GM18909 (cell line): ENCODE measurements around the gene ZBTB17.
"Not testable (repeated sequence)": the region's sequence is repeated elsewhere in the genome, so short reads cannot be mapped to it uniquely, and the experiment has no call there.

Experiments used
- ATAC-seq: cut with Tn5 transposase; IDR thresholded peaks from one replicate; pipeline ENCODE4 v1.9.1; 2021; ENCODE audit warnings: mild to moderate bottlenecking; ENCODE audit not compliant: unreplicated experiment, poor library complexity

ZBTB17 gene

GRCh38 chr1:15991427-15992186, 15.7 kb upstream of the ZBTB17 start:
- ATAC-seq: no peak

GRCh38 chr1:15989776-15990175, 13.9 kb upstream of the ZBTB17 start:
- no peak for ATAC-seq

- ATAC-seq: no peak
Measured at GRCh38 chr1:15988856-15989736, 13.2 kb upstream of the ZBTB17 start.

GRCh38 chr1:15985611-15986297, 9.9 kb upstream of the ZBTB17 start:
- no peak for ATAC-seq

- no peak for ATAC-seq
Measured at GRCh38 chr1:15983275-15983674, 7.4 kb upstream of the ZBTB17 start.

GRCh38 chr1:15981679-15982078, 5.8 kb upstream of the ZBTB17 start:
- no peak for ATAC-seq

GRCh38 chr1:15977947-15978346, 2.0 kb upstream of the ZBTB17 start:
- ATAC-seq: not testable (repeated sequence)

GRCh38 chr1:15975358-15975804, 520 bp downstream of the ZBTB17 start:
- ATAC-seq: peak; percentile 63

GRCh38 chr1:15974855-15975254, 1.0 kb downstream of the ZBTB17 start:
- ATAC-seq: no peak

- no peak for ATAC-seq
Measured at GRCh38 chr1:15973772-15974171, 2.1 kb downstream of the ZBTB17 start.

- no peak for ATAC-seq
Measured at GRCh38 chr1:15972409-15972808, 3.5 kb downstream of the ZBTB17 start.

- no peak for ATAC-seq
Measured at GRCh38 chr1:15970911-15971310, 5.0 kb downstream of the ZBTB17 start.

GRCh38 chr1:15969321-15969880, 6.5 kb downstream of the ZBTB17 start:
- no peak for ATAC-seq

- no peak for ATAC-seq
Measured at GRCh38 chr1:15968172-15968571, 7.7 kb downstream of the ZBTB17 start.

- no peak for ATAC-seq
Measured at GRCh38 chr1:15966956-15967344, 9.0 kb downstream of the ZBTB17 start.

GRCh38 chr1:15966081-15966955, 9.6 kb downstream of the ZBTB17 start:
- peak; percentile 70 for ATAC-seq

GRCh38 chr1:15965228-15965767, 10.6 kb downstream of the ZBTB17 start:
- ATAC-seq: no peak

GRCh38 chr1:15963968-15964648, 11.8 kb downstream of the ZBTB17 start:
- ATAC-seq: no peak
